Liver (tissue), 3 donors: ENCODE data around the gene ZNF287.

Experiments
- ATF3 ChIP-seq: IDR thresholded peaks from 2 replicates; pipeline ENCODE4 v1.6.1; 2016; ENCODE audit warnings: antibody characterized with exemption
- CTCF ChIP-seq: fragments of 150-350 bp; IDR thresholded peaks from 2 replicates; pipeline ENCODE4 v1.5.1; 2017; ENCODE audit warnings: improper control_type of control experiment, low read depth, low read length; ENCODE audit not compliant: missing input control
- RXRA ChIP-seq, 2 donors: IDR thresholded peaks; 2 replicates each; pipeline ENCODE4 v1.6.1; 2017 to 2018; ENCODE audit warnings: antibody characterized with exemption in 2 of 2, mild to moderate bottlenecking in 1 of 2
- YY1 ChIP-seq: IDR thresholded peaks from 2 replicates; pipeline ENCODE4 v1.6.1; 2016; ENCODE audit warnings: antibody characterized with exemption, mild to moderate bottlenecking
- donor health status: healthy.
- donor health status: healthy.

DNA sequence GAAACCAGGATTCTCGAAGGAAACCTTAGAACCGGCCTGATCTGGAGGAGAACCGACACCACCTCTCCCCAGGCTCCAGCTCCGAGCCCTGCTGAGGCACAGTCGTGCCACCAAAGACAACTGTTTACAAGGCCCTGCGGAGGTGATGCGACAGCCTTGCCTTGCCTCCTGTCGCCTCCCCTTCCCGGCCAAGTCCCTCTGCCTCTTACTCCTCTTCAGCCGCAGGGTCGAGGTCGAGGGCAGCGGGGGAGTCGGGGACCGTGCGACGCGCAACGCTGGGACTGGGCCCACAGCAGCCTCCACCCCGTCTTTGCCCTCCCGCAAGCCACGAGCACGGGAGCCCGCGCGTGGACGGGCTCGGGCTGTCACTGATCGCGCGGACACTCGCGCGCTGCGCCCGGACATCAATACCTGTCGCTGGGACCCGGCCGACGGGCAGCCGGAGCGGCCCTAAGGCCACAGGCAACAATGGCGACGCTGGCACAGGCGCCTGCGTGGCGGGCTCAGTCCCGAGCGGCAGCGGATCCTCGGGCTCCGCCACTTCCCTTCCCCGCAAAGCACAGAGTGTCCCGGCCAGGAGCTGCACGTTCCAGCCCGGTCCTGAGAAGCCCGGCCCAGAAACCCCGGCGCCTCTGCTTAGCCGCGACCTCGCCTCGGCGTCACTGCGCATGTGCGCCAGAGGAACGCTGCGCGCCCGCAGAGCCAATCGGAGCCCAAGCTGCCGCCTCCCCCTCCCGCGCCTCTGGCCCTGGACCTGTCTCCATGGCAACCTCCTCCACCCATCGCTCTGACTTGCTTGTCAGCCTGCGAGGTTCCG is at the start of gene ZNF287:
- TF ChIP-seq CTCF (no peak), YY1 (peak; percentile 22), RXRA (IDR thresholded peaks at IDR 0.05) (no peak), ATF3 (no peak)
